B cell (primary cell): ENCODE measurements around the gene PTH1R. TPM values are rescaled to one million over a fixed set of nuclear protein-coding genes. Genes with fewer than 3 reads are reported as not detected.

Source experiments
- ATAC-seq: fragments of 200-7000 bp; cut with Tn5 transposase; one replicate; pipeline ENCODE4 v1.10.0; 2021; ENCODE audit warnings: low read depth, mild to moderate bottlenecking, moderate number of reproducible peaks, moderate library complexity
- CTCF ChIA-PET: fragments of 350-600 bp; sonication (Branson Sonifier 250); formaldehyde crosslinking; loops from one replicate; lab custom pipeline; 2021; ENCODE audit warnings: antibody characterized with exemption, inconsistent platforms; lab: Charles Lee
- POLR2A ChIA-PET: fragments of 350-600 bp; sonication (Branson Sonifier 250); formaldehyde crosslinking; loops from one replicate; lab custom pipeline; 2021; ENCODE audit warnings: antibody characterized with exemption; lab: Charles Lee
- DNase-seq: peaks from one replicate; pipeline ENCODE4 v3.0.0; 2013
- H2AFZ ChIP-seq: 2 replicates; pipeline ENCODE4 v1.6.1; 2012; ENCODE audit warnings: mild to moderate bottlenecking, low read depth, low read length; ENCODE audit not compliant: insufficient read depth, poor library complexity, severe bottlenecking
- H3K27ac ChIP-seq, 2 donors: 1 replicate in 1 of 2; 2 replicates in 1 of 2; pipeline ENCODE4 v1.5.1; 2012 to 2013; ENCODE audit warnings: low read length in 2 of 2, mild to moderate bottlenecking in 2 of 2, moderate library complexity in 1 of 2
- H3K27me3 ChIP-seq, 4 experiments: fragments of 200-600 bp in 1 of 4; sonication (generic) in 1 of 4; replicated peaks in 1 of 4; 1 replicate in 2 of 4; 2 replicates in 2 of 4; pipeline versions ENCODE4 v1.6.1 to v1.7.0; 2013 to 2016; ENCODE audit warnings: low read length in 3 of 4, mild to moderate bottlenecking in 2 of 4, mixed read lengths in 1 of 4, moderate library complexity in 1 of 4; ENCODE audit not compliant: insufficient read depth in 4 of 4, control insufficient read depth in 3 of 4; ENCODE audit errors: control extremely low read depth in 1 of 4
- H3K36me3 ChIP-seq, 2 experiments: replicated peaks in 1 of 2; 1 replicate in 1 of 2; 2 replicates in 1 of 2; pipeline versions ENCODE4 v1.6.1 to v1.7.1; 2013; ENCODE audit warnings: low read length in 1 of 2; ENCODE audit not compliant: insufficient read depth in 2 of 2, control insufficient read depth in 1 of 2; ENCODE audit errors: control extremely low read depth in 1 of 2, extremely low read depth in 1 of 2
- H3K4me1 ChIP-seq, 2 donors: fragments of 200-600 bp in 1 of 2; sonication (generic) in 1 of 2; 1 replicate in 1 of 2; 2 replicates in 1 of 2; pipeline versions ENCODE4 v1.5.1 to v1.6.1; 2013 to 2017; ENCODE audit warnings: low read length in 2 of 2; ENCODE audit not compliant: control insufficient read depth in 2 of 2, insufficient read depth in 2 of 2
- H3K4me2 ChIP-seq: replicated peaks from 2 replicates; pipeline ENCODE3; 2012; ENCODE audit warnings: mild to moderate bottlenecking, low read depth, low read length; ENCODE audit not compliant: poor library complexity, severe bottlenecking
- H3K4me3 ChIP-seq, 5 experiments: fragments of 200-600 bp in 1 of 5; sonication (generic) in 1 of 5; 1 replicate in 3 of 5; 2 replicates in 2 of 5; pipeline versions ENCODE4 v1.5.1 to v1.7.0; 2011 to 2016; ENCODE audit warnings: low read length in 4 of 5, mild to moderate bottlenecking in 4 of 5, low read depth in 2 of 5, control low read depth in 1 of 5, moderate library complexity in 1 of 5; ENCODE audit not compliant: insufficient read depth in 1 of 5; ENCODE audit errors: control extremely low read depth in 1 of 5, extremely low read depth in 1 of 5
- H3K79me2 ChIP-seq: fragments of 200-600 bp; sonication (generic); one replicate; pipeline ENCODE4 v1.6.0; 2016; ENCODE audit warnings: low read length; ENCODE audit not compliant: control insufficient read depth, insufficient read depth
- H3K9ac ChIP-seq: fragments of 200-600 bp; sonication (generic); 2 replicates; pipeline ENCODE4 v1.6.1; 2017; ENCODE audit warnings: mild to moderate bottlenecking, low read length, moderate library complexity
- H3K9me3 ChIP-seq, 3 donors: one replicate each; pipeline versions ENCODE4 v1.6.1 to v1.7.1; 2013; ENCODE audit warnings: low read length in 2 of 3; ENCODE audit not compliant: control insufficient read depth in 2 of 3, insufficient read depth in 1 of 3; ENCODE audit errors: control extremely low read depth in 1 of 3
- H4K20me1 ChIP-seq: 2 replicates; pipeline ENCODE4 v1.6.0; 2012; ENCODE audit warnings: mild to moderate bottlenecking, low read length; ENCODE audit not compliant: insufficient read depth, control insufficient read depth, poor library complexity, severe bottlenecking
- H3K27ac Mint-ChIP-seq: one replicate; pipeline ENCODE4 v1.8.0; 2021; ENCODE audit warnings: mixed read lengths
- H3K27me3 Mint-ChIP-seq: one replicate; pipeline ENCODE4 v1.8.0; 2021; ENCODE audit warnings: mixed read lengths
- H3K4me1 Mint-ChIP-seq: one replicate; pipeline ENCODE4 v1.8.0; 2021; ENCODE audit warnings: mixed read lengths
- H3K4me3 Mint-ChIP-seq: one replicate; pipeline ENCODE4 v1.8.0; 2021; ENCODE audit warnings: mixed read lengths
- H3K9me3 Mint-ChIP-seq: one replicate; pipeline ENCODE4 v1.8.0; 2022; ENCODE audit warnings: mixed read lengths; ENCODE audit not compliant: insufficient read depth
- CTCF ChIP-seq: fragments of 200-600 bp; IDR thresholded peaks from one replicate; pipeline ENCODE4 v1.8.0; 2022; ENCODE audit warnings: antibody characterized with exemption, mild to moderate bottlenecking
- EZH2 ChIP-seq: IDR thresholded peaks from 2 replicates; pipeline ENCODE4 v1.6.1; 2012; ENCODE audit warnings: borderline replicate concordance, low read depth, mild to moderate bottlenecking, moderate library complexity, low read length; ENCODE audit not compliant: insufficient read depth, poor library complexity, severe bottlenecking
- WGBS: methylation state at CpG from one replicate; pipeline ENCODE4 v1.1.5; 2013; ENCODE audit warnings: missing lambda C conversion rate; ENCODE audit not compliant: insufficient coverage; 5-methylcytosine and 5-hydroxymethylcytosine counted together
- intact Hi-C: fragments of 100-400 bp; cut with micrococcal nuclease; formaldehyde crosslinking; loops from one replicate; pipeline ENCODE4 v1.10.0; 2022
- polyA plus RNA-seq: library from polyadenylated mRNA; depleted of rRNA; stranded (reverse); fragments of >200 nt; gene quantifications from 2 replicates; pipeline ENCODE4 v1.2.3, GENCODE V29; 2012
- total RNA-seq, 2 donors: library from RNA; stranded (reverse); fragments of 120-200 nt in 1 of 2; gene quantifications; 1 replicate in 1 of 2; 2 replicates in 1 of 2; pipeline versions ENCODE4 v1.2.3 to v1.2.4, GENCODE V29; 2013 to 2022

Gene PTH1R
- total and polyA plus RNA-seq, 2 donors (not counting 1 experiment from before 2014, with no cell fraction given), result not detected

GRCh38 chr3:46912986-46913385 lies 35.5 kb downstream of the PTH1R start:
- peaks cover 9% of the 10 kb centered on the region for H4K20me1 ChIP-seq
- no CpG with 5 or more reads among the region's 3 CpGs for WGBS
- H3K27ac ChIP-seq, result no peak overlapping the region
- H3K4me2 ChIP-seq, result no peak overlapping the region
- no peaks in the 10 kb centered on the region for H3K27me3 ChIP-seq
- H2AFZ ChIP-seq, result no peak overlapping the region
- Mint-ChIP-seq H3K27me3 (no peaks in the 10 kb centered on the region), H3K9me3 (peaks cover 3% of the 10 kb centered on the region), H3K27ac (no peak overlapping the region), H3K4me1 (peaks cover 7% of the 10 kb centered on the region), H3K4me3 (no peak overlapping the region)
- TF ChIP-seq EZH2 (no peak), CTCF (no peak)
- no peak overlapping the region for H3K9ac ChIP-seq
- POLR2A ChIA-PET, result no interaction called here
- intact Hi-C loops, result no loop called here
- DNase-seq (no peak), ATAC-seq (no peak)
- H3K4me3 ChIP-seq, result no peak overlapping the region
- H3K36me3 ChIP-seq, result peaks cover 2 to 15% of the 10 kb centered on the region in 2 experiments
- H3K9me3 ChIP-seq, result peaks cover 0 to 3% (median 1%) of the 10 kb centered on the region in 3 donors
- CTCF ChIA-PET, result interaction anchor here (1.7 to 2.8 kb wide), 3 partner anchors 10 to 85 kb away, joined by 4 to 14 read pairs (median 11); no protein-coding TSS in a partner anchor
- peaks cover 9 to 12% of the 10 kb centered on the region in 2 donors for H3K4me1 ChIP-seq
- no peaks in the 10 kb centered on the region for H3K79me2 ChIP-seq

GRCh38 chr3:46913644-46914043 lies 36.1 kb downstream of the PTH1R start:
- DNase-seq, result no peak
- no peak overlapping the region for H3K4me2 ChIP-seq
- POLR2A ChIA-PET, result no interaction called here
- Mint-ChIP-seq H3K4me1 (peaks cover 7% of the 10 kb centered on the region), H3K27ac (peak overlapping the region; percentile 7), H3K27me3 (no peaks in the 10 kb centered on the region), H3K9me3 (peaks cover 3% of the 10 kb centered on the region), H3K4me3 (no peak overlapping the region)
- H3K9me3 ChIP-seq, result peaks cover 0 to 3% (median 1%) of the 10 kb centered on the region in 3 donors
- H3K4me3 ChIP-seq, result no peak overlapping the region
- intact Hi-C loops, result no loop called here
- no peaks in the 10 kb centered on the region for H3K27me3 ChIP-seq
- no peaks in the 10 kb centered on the region for H3K79me2 ChIP-seq
- no peak for ATAC-seq
- WGBS, result 88% methylated on average over 8 of the region's 8 CpGs
- TF ChIP-seq CTCF (no peak), EZH2 (no peak)
- H3K4me1 ChIP-seq, result peaks cover 9 to 12% of the 10 kb centered on the region in 2 donors
- CTCF ChIA-PET, result interaction anchor here (1.7 to 2.8 kb wide), 3 partner anchors 9 to 84 kb away, joined by 4 to 14 read pairs (median 11); no protein-coding TSS in a partner anchor
- H4K20me1 ChIP-seq, result peaks cover 9% of the 10 kb centered on the region
- no peak overlapping the region for H3K27ac ChIP-seq
- H2AFZ ChIP-seq, result no peak overlapping the region
- no peak overlapping the region for H3K9ac ChIP-seq
- H3K36me3 ChIP-seq, result peaks cover 4 to 21% of the 10 kb centered on the region in 2 experiments
